Activated CD8-positive, alpha-beta memory T cell treated with anti-CD3 and anti-CD28 coated beads, Interleukin-2, amount 50 U/mL, for 48 hours (primary cell): ENCODE data around the gene RGS19.
A peak's percentile ranks its signal among the peaks of the same experiment; 100 is the strongest.

Source experiments
- DNase-seq: peaks from one replicate; pipeline ENCODE4 v3.0.0-alpha.2; 2020

RGS19 gene

GRCh38 chr20:64062596-64063388, 16.5 kb downstream of the RGS19 start, which contains the start of gene TCEA2:
TSS of gene TCEA2 (plus strand) at chr20:64063198. CDS start at chr20:64063313, 115 bp downstream.
- peak; percentile 96 for DNase-seq

GRCh38 chr20:64062276-64062595, 17.1 kb downstream of the RGS19 start:
- no peak for DNase-seq

- DNase-seq = no peak
Measured at GRCh38 chr20:64058536-64058935, 20.8 kb downstream of the RGS19 start.

GRCh38 chr20:64057628-64058498, 21.5 kb downstream of the RGS19 start:
- peak; percentile 95 for DNase-seq

- no peak for DNase-seq
Measured at GRCh38 chr20:64056889-64057627, 22.3 kb downstream of the RGS19 start.

- DNase-seq = no peak
Measured at GRCh38 chr20:64056639-64056888, 22.8 kb downstream of the RGS19 start.

GRCh38 chr20:64055893-64056638, 23.3 kb downstream of the RGS19 start:
- no peak for DNase-seq

GRCh38 chr20:64055396-64055892, 23.9 kb downstream of the RGS19 start:
- DNase-seq = no peak

- no peak for DNase-seq
Measured at GRCh38 chr20:64053841-64054661, 25.3 kb downstream of the RGS19 start.

- no peak for DNase-seq
Measured at GRCh38 chr20:64052987-64053840, 26.1 kb downstream of the RGS19 start.

GRCh38 chr20:64052326-64052722, 27.0 kb downstream of the RGS19 start:
- no peak for DNase-seq

GRCh38 chr20:64051561-64052325, 27.6 kb downstream of the RGS19 start:
- no peak for DNase-seq

- DNase-seq = no peak
Measured at GRCh38 chr20:64051033-64051452, 28.3 kb downstream of the RGS19 start.

GRCh38 chr20:64050261-64051032, 28.9 kb downstream of the RGS19 start:
- no peak for DNase-seq

- no peak for DNase-seq
Measured at GRCh38 chr20:64049878-64050260, 29.4 kb downstream of the RGS19 start.

GRCh38 chr20:64049060-64049877, 30.0 kb downstream of the RGS19 start, which contains the start of gene SOX18:
TSS of gene SOX18 (minus strand) at chr20:64049639. CDS start at chr20:64049516, 123 bp downstream.
- no peak for DNase-seq

- no peak for DNase-seq
Measured at GRCh38 chr20:64048402-64049044, 30.8 kb downstream of the RGS19 start.
